Medulla oblongata (tissue), 1 donor: Measurements from ENCODE around the gene ZNF606.

Experiments used
- DNase-seq: peaks from one replicate; pipeline ENCODE4 v3.0.0-alpha.2; 2015; ENCODE audit errors: extremely low spot score

Gene ZNF606

DNA sequence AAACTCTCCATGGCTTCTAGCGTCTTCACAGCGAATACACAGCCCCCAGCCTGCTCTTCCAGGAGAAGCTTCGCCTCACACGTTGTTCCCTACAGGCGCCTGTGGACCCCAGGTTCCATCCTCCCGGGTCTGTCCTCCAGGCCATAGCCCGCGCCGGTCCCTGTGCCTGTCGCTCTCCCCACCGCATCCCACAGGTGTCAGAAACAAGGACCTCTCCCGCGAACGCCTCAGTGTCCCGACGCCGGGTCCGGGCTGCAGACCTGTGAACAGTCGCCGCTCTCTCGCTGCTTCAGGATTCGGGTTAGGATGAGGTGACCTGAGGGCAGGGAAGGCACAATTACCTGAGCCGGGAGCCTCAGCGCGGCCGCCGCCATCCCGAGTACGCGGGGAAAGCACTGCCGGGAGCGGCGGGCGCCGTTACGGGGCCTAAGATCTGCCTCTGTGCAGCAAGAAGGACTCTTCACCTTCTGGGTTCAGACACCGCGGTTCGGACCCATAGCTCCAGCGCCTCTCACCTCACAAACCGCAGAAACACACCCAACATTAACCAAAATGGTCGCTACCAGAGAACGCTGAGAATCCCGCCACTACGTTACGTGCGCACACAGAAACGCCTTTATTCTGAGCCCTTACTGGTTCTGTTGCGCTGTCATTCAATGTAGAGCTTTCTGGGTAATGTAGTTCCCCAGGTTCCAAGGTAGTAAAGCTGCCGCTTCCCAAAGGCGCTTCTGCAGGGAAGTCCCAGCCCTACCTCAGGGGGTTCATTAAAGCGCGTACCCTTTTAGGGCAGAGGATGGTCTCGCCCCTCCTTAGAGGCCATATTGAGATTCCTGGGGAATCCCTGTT lies 67.6 kb downstream of the ZNF606 start, which contains the start of gene ZNF418:
Gene ZNF418 (minus strand): TSS at position 583 of the 846 bp plus-strand sequence. CDS start 1,580 bp downstream, outside the sequence.
- peak; percentile 94 for DNase-seq

DNA sequence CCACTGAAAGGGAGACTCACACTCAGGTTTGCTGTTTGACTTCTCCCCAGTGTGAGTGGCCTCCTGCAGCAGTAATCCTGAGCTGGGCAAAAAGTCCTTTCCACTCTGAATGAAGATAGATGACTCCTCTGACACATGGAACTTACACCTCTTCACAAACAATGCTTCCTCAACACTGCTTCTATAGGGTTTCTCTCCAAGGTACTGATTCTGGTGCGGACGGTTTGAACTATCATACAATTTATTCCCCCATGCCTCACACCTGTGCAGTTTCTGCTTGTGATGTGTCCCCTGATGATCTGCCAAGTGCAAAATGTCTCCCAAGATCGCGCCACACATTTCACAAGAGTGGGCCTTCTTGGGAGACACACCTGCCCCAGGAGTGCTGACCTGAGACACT lies 75.0 kb downstream of the ZNF606 start:
- no peak for DNase-seq
